ENCODE measurements around the gene FBN2.

The FBN2 gene

DNA sequence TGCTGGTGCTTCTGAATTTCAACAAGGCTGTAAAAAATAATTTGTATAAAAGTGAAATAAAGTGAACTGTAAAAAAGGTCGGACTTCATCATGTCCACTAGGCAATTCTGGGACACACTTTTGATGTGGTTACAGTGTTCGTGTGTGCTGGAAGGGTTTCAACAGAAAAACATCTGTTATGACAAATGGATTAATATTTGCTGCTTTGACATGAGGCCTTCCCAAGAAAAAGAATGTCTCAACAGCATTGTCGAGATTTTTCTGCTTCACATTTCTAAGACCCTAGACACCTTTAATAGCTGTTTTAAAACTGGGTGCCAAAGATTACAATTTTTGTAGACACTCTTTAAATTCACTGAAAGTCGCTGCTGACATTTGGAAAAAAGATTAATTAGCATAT, 237.9 kb downstream of the FBN2 start:
- DNase-seq = no peak

- DNase-seq = no peak
Measured at GRCh38 chr5:128290152-128290858, 247.7 kb downstream of the FBN2 start.

DNA sequence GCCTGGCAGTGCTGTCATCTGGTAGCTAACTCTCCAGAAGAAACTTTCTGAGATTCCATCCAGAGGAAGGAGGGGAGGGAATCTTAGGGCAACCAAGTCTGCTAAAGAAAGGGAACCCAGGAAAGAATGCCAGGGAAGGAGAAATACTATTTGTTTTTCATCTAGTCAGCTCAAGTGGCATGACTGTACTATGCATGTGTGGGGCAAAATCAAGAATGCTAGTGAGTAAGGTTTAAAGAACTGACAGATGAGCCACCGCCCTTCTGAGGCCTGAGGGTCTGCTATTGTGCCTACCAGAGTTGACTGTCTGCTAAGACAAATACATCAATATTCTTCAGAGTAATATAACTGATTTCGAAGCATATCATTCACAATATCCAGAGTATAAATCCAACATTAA, 250.3 kb downstream of the FBN2 start:
- no peak for DNase-seq

DNA sequence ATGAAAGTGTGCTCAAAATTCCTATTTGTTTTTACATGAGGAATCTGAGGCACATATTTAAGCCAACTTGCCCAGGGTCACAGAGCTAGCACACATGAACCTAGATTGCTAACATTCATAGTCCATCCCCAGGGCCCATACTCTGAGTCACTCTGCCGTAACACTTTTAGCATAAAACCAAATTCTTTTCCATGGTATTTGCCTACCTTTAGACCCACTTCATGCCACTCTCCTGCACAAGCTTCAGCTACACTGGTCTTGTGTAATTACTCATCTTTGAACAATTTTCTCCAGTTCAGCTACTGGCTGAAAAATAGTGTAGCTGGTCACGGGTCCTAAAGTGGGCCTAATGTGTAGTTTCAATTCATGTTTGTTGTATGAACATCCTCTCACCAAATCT, 253.8 kb downstream of the FBN2 start:
- DNase-seq = no peak

GRCh38 chr5:128279345-128279744, 258.7 kb downstream of the FBN2 start:
- no peak for DNase-seq

DNA sequence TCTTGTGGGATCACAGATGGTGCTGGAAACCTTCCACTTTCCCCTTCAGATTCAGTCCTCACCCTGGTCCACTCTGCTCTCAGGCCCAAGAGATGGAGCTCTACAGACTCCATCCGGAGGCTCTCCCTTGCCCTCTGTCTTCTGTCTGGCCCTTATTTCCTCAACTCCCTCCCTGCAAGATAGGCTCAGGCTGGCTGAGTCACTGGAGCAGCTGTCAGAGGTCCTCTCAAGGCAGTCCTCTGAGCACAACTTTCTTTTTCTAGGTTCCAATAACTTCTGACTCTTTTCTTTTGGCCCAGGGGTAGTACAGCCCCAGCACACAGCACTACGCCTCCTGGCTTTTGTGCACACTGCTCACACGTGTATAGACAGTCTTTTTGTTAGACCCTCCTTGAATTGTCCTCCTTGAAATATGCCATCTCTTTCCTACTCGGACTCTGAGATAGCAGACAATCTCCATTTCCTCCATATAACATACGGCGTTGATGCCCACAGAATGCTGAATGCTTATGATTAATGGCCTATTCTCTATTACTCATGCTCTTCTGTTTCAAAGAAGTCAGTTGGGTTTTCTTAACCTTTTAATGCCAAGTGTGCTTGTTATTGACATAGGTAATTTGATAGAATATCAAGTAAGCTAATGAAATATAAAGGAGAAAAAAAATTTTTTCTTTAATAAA, 261.4 kb downstream of the FBN2 start:
- no peak for DNase-seq

DNA sequence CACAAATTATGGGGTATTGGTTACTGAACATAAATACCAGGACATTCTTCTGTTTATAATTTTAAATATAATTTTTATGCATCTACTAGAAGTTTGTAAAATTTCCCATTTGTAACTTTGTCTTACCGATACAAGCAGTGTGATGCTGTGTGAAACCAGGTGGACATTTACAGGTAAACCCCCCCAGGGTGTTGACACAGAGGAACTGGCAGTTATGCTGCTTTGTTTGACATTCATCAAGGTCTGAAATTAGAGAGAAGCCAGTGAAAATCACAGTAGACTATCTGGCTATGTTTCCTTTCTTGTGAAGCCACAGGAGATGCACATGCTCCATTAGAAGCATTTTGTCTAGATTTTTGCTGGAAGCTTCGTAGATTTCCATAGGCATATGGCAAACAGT, 263.6 kb downstream of the FBN2 start:
- no peak for DNase-seq

DNA sequence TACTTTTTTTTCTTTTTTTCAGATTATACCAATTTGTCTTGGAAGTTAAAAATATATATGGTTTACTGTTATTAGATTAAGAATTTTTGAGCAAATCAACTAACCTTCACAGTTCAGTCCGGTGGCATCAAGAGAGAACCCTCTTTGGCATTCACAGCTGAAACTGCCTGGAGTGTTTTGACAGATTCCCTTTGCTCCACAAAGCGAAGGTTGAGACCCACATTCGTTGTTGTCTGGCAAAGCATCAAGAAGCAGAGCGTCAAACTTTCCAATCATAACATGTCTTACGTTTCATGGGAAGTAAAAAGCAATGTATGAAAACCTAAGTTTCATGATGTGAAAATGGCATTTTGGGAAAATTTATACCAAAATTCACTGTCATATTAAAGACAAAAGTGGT, 264.3 kb downstream of the FBN2 start:
- no peak for DNase-seq

GRCh38 chr5:128271859-128272464, 266.1 kb downstream of the FBN2 start:
- DNase-seq = no peak

- no peak for DNase-seq
Measured at GRCh38 chr5:128271071-128271470, 267.0 kb downstream of the FBN2 start.

DNA sequence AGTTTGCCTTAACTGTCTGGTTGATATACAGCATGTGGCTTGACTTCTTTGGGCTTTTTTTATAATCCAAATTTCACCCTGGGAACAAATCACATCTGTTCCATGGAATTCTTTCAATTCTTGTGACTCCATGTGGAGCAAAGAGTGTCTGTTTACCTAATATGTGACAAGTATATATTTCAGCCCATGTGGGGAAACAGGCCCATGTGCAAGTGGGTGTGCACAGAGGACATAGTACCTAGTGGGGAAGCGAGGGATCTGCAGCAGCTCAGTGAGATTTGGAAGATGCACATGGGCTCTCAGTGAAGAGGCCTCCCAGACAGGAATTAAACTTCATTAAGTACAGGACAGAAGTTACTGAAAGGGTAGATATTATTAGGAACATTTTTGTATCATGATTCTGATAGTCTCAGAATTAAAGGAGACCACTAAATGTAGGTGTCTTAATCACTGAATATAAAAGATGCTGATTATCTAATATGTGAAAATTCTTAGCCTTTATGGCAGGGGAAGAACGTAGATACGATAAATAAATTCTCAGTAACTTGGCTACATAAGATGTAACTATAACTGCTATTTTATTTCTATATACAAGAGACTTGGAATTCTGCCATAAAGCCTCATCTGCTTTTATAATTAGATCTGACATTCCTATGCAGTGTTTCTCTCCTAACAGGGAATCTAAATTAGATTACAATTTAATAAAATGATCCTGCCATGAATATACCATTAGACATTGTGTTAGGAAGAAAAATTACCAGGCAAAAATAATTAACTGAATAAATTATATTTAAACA, 273.3 kb downstream of the FBN2 start:
- no peak for DNase-seq

GRCh38 chr5:128263357-128263756, 274.7 kb downstream of the FBN2 start:
- DNase-seq = no peak

DNA sequence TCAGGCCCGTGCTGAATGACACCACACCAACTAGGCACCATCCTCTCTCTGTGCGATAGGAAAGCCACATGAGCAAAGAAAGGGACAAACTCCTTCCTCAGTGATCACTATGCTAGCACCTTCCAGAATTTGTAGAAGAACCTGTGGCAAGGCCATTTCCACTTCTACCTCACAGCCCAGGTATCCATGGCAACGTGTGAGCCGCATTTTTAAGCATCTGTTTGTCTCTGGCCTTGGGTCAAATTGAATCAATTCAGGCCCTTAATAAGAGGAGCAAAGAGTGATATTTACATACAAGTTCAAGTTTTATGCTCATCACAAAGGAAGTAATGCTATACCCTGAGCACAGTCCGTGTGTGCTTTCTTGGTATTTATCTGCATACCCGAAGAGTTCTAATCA, 275.1 kb downstream of the FBN2 start:
- no peak for DNase-seq

DNA sequence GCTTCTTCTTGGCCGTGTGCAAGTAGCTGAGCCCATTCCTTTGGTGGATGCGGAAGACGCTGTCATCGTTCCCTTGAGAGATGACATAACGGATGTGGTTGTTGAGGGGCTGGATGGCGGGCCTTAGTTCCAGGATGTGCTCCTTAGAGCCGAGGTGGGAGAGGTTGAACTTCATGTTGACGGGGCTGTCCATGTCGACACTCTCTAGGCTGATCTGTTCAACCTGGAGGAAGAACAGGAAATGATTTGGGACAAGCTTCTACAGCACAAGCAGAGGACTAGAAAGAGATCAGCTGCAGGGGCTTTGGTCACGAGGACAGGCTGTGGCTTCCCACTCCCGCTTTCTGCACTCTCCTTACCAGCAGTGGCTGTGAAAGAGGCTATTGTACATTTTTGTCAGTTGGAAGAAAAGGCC, 278.4 kb downstream of the FBN2 start:
- DNase-seq = no peak

- no peak for DNase-seq
Measured at GRCh38 chr5:128258372-128258771, 279.7 kb downstream of the FBN2 start.

DNA sequence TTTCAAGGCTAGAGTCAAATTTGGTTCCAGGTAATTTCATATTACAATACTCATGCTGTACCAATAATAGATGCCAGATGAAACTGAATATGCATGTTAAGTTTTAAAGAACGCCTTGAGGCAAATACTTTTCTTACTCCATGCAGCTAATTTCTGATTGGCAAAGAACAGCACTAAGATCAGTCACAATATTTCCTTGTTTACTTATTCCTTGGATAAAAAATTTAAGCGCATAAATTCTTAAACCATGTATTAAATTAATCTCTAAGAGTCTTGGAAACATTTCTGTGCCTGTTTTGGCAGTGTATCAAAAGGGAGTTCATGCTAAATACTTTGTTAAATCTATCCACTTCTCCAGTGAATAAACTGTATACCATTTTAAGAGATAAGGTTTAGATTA, 281.0 kb downstream of the FBN2 start:
- no peak for DNase-seq

- no peak for DNase-seq
Measured at GRCh38 chr5:128254789-128255188, 283.3 kb downstream of the FBN2 start.

DNA sequence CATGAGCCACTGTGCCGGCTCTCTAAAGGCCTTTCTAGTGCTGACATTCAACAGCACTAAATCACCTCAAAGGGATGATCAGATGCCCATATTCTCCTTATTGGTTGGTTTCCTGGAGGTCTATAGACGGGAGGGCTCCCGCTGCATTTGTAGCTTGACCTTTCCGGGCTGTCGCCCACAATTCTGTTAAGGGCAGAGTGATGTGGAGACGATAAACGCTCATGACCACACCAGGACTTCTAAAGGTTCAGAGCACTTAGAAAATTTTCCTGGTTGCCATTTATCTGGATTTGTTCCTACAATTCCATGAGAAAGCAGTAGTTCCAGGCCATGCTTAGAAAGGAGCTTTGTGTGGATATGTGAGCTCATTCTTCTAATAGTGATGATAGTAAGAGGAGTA, 284.2 kb downstream of the FBN2 start:
- DNase-seq = no peak

- DNase-seq = no peak
Measured at GRCh38 chr5:128253161-128253560, 284.9 kb downstream of the FBN2 start.

- DNase-seq = no peak
Measured at GRCh38 chr5:128252756-128253155, 285.3 kb downstream of the FBN2 start.

DNA sequence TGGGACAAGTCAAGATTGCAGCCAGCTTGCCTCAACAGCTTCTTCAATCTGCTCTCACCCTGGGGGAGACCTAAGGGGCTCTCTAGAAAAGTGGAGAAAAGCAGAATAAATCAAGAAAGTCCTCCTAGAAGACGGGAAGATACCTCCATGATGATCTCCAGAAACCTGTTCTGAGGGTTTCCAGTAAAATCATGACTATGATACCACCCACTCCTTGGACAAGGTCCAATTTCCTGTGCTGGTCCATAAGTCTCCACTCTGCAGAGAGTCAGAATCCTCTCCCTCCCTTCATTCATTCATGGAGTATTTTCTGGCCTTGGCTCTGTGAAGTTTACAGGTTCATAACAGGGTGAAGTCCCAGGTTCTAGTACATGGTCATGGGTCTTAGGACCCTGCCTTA, 285.8 kb downstream of the FBN2 start:
- DNase-seq = no peak

- DNase-seq = no peak
Measured at GRCh38 chr5:128245974-128246373, 292.1 kb downstream of the FBN2 start.

DNA sequence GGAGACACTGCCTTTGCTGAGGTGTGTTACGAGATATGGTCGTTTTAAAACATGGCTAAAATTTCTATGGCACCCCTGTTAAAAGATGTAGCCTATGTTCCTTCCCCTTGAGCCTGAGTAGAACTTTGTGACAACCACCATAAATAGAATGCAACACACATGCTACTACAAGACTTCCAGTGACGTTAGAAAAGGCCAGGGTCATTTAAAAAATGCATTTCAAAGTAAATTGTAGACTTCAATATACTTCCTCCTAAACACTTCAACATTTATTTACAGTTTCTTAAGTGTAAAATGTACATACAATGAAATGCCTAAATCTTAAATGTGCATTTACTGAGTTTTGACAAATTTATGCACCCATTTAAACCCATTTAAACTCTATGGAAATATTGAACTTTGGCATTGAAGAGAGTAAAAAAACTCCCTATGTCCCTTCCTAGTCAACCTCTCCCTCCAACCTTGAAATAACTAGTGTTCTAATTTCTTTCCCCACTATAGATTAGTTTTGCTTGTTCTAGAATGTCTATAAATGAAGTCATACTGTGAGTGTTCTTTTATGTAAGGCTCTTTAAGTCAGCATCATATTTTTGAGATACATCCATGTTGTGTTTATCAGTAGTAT, 294.0 kb downstream of the FBN2 start:
- DNase-seq = no peak

Data from NCI-H774 (cell line).